Testis (tissue), 3 donors: ENCODE results near the gene TMEM121. TPM values are rescaled to one million over a fixed set of nuclear protein-coding genes. Genes with fewer than 3 reads are reported as not detected.
"Not testable (repeated sequence)": the region's sequence is repeated elsewhere in the genome, so short reads cannot be mapped to it uniquely, and the experiment has no call there.

Experiments
- DNase-seq: peaks from one replicate; pipeline ENCODE4 v3.0.0-alpha.2; 2019
- H3K27ac ChIP-seq, 2 donors: fragments of 200-600 bp; sonication (generic); one replicate each; pipeline ENCODE4 v1.5.1; 2019
- H3K27me3 ChIP-seq: fragments of 200-600 bp; sonication (generic); one replicate; pipeline ENCODE4 v1.5.1; 2019
- H3K36me3 ChIP-seq: fragments of 200-600 bp; sonication (generic); one replicate; pipeline ENCODE4 v1.5.1; 2017; ENCODE audit warnings: low read depth; ENCODE audit errors: missing control alignments
- H3K4me1 ChIP-seq: fragments of 200-600 bp; sonication (generic); one replicate; pipeline ENCODE4 v1.5.1; 2019
- H3K4me3 ChIP-seq, 2 donors: fragments of 200-600 bp; sonication (generic); one replicate each; pipeline ENCODE4 v1.5.1; 2017 to 2019
- H3K9me3 ChIP-seq: fragments of 200-600 bp; sonication (generic); one replicate; pipeline ENCODE4 v1.5.1; 2017
- CTCF ChIP-seq, 3 experiments: fragments of 450-650 bp in 2 of 3; fragments of 200-600 bp in 1 of 3; sonication (generic) in 1 of 3; IDR thresholded peaks; one replicate each; pipeline ENCODE4 v1.5.1; 2016 to 2019; ENCODE audit warnings: antibody characterized with exemption in 3 of 3, mild to moderate bottlenecking in 2 of 3, moderate library complexity in 1 of 3
- POLR2A ChIP-seq: fragments of 450-650 bp; IDR thresholded peaks from one replicate; pipeline ENCODE4 v1.6.1; 2017; ENCODE audit warnings: antibody characterized with exemption, mild to moderate bottlenecking, moderate library complexity
- WGBS, 2 donors: methylation state at CpG; one replicate each; pipeline ENCODE4 v1.1.5; 2018; 5-methylcytosine and 5-hydroxymethylcytosine counted together
- intact Hi-C: fragments of 100-400 bp; cut with DNase I; formaldehyde crosslinking; loops from one replicate; pipeline ENCODE4 v1.15.1; 2023; ENCODE audit warnings: low total_unique reads
- polyA plus RNA-seq: library from polyadenylated mRNA; stranded (reverse); fragments of 350-450 nt; fragmentation: Illumina TruSeq; extraction: RNeasy Lipid Tissue Mini Kit (QIAGEN cat#74804); gene quantifications from one replicate; pipeline ENCODE4 v1.2.3, GENCODE V29; 2014; ENCODE audit warnings: low read depth, low replicate concordance; ENCODE audit not compliant: insufficient read depth
- total RNA-seq, 2 donors: library from RNA; depleted of rRNA; stranded (reverse); fragments of >200 nt; gene quantifications; one replicate each; pipeline ENCODE4 v1.2.3, GENCODE V29; 2016

Gene TMEM121
- total and polyA plus RNA-seq, 3 donors from 2014 or later: 1.4 to 4.8 (median 3.7) TPM

GRCh38 chr14:105538481-105539049, 12.2 kb downstream of the TMEM121 start:
- no peak overlapping the region for H3K27ac ChIP-seq
- H3K27me3 ChIP-seq: no peaks in the 10 kb centered on the region
- H3K4me3 ChIP-seq: no peak overlapping the region
- 85 to 89% methylated on average over 5 to 23 of the region's 23 CpGs for WGBS, 2 donors
- no peaks in the 10 kb centered on the region for H3K9me3 ChIP-seq
- H3K36me3 ChIP-seq: no peaks in the 10 kb centered on the region
- intact Hi-C loops: no loop called here
- no peaks in the 10 kb centered on the region for H3K4me1 ChIP-seq
- DNase-seq: no peak
- TF ChIP-seq CTCF (IDR thresholded peaks at IDR 0.05) (no peak), POLR2A (no peak)

- intact Hi-C loops: no loop called here
- H3K4me3 ChIP-seq: no peak overlapping the region
- no peak for DNase-seq
- H3K36me3 ChIP-seq: no peaks in the 10 kb centered on the region
- no peak overlapping the region for H3K27ac ChIP-seq
- TF ChIP-seq CTCF (IDR thresholded peaks at IDR 0.05): no peak
- TF ChIP-seq POLR2A: no peak
- WGBS, 2 donors: 86 to 92% methylated on average over 8 to 9 of the region's 9 CpGs
- H3K4me1 ChIP-seq: no peaks in the 10 kb centered on the region
- H3K9me3 ChIP-seq: no peaks in the 10 kb centered on the region
- no peaks in the 10 kb centered on the region for H3K27me3 ChIP-seq
Measured at GRCh38 chr14:105540811-105541210, 14.4 kb downstream of the TMEM121 start.

DNA sequence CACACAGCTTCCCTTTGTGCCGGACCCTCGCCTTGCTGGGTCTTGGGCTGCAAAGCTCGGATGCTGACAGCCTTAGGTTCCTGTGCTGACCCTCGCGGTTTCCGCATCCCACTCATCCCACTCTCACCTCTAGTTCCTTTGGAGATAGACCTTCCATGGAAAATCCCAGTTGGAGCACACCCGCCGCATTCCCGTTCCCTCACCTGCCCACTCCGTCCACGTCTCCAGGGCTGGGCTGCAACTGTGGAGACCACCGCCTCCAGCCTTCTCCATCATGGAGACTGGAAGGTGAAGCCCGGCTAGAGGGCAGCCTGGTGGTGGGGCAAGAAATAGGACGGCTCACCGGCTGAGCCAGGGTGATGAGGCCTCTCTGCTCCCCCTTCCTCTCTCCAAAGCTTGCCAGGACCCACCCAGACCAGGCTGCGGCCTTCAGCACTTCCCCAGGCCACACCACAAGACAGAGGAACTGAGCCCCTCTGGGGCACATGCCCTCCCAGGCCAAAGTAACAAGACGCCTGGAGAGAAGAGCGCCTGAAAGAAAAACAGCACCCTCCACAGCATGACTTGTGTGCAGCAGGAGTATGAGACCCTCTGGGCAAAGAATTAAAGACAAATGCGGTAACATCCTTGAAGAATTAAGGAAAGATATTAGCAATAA, 15.0 kb downstream of the TMEM121 start:
- no peaks in the 10 kb centered on the region for H3K9me3 ChIP-seq
- no peak overlapping the region for H3K27ac ChIP-seq
- no peak for DNase-seq
- intact Hi-C loops: no loop called here
- H3K36me3 ChIP-seq: no peaks in the 10 kb centered on the region
- H3K27me3 ChIP-seq: no peaks in the 10 kb centered on the region
- H3K4me3 ChIP-seq: no peak overlapping the region
- WGBS, 2 donors: 84 to 87% methylated on average over 13 to 19 of the region's 19 CpGs
- H3K4me1 ChIP-seq: no peaks in the 10 kb centered on the region
- TF ChIP-seq CTCF (IDR thresholded peaks at IDR 0.05): no peak

DNA sequence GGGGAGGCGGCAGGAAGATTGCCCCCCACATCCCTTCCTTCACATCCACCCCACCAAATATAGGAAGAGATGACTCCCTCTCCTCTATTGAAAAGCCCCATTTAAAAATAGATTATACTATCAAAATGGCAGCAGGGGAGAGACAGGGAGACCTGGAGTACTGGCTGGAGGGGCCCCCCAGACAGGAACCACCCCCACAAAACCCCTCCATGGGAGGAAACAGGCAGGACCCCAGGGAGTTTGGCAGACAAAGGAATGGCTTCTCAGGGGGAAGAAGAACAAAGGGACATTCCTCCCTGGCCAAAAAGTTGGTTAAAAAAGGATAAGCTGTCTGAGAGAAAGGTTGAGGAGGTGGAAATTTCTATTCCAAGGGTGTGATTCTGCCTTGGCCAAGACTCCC, 19.3 kb downstream of the TMEM121 start:
- intact Hi-C loops, H3K27me3 ChIP-seq, H3K27ac ChIP-seq, H3K9me3 ChIP-seq, H3K4me1 ChIP-seq, DNase-seq, H3K36me3 ChIP-seq, H3K4me3 ChIP-seq: not testable (repeated sequence)
- WGBS, 2 donors: 33 to 62% methylated on average over 1 of the region's 1 CpG

DNA sequence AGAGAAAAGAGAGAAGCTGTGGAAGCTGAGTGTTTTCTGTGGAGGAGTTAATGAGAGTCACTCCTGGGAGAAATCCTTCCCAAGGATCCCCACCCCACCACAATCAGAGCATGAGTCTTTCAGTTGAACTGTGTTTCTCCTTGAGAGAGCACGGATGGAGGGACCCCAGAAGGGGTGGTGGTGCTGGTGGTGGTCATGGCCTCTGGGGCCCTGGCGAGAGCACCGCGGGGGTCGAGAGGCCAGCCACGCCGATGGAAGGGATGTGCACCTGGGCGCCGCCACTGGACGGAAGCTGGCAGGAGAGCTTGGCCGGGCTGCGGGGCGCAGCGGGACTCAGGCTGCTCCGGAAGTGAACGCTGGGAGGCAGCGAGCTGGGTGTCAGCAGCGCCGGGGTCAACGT, 20.0 kb downstream of the TMEM121 start:
- DNase-seq, H3K27ac ChIP-seq, H3K27me3 ChIP-seq, H3K9me3 ChIP-seq, intact Hi-C loops, H3K4me1 ChIP-seq, H3K36me3 ChIP-seq, H3K4me3 ChIP-seq: not testable (repeated sequence)
- WGBS, 2 donors: 70% methylated on average over 13 of the region's 20 CpGs; no CpG with 5 or more reads in 1 of the 2 donors

- H3K36me3 ChIP-seq, H3K27ac ChIP-seq, H3K27me3 ChIP-seq, H3K9me3 ChIP-seq, H3K4me1 ChIP-seq, intact Hi-C loops: not testable (repeated sequence)
- peak; percentile 33 for DNase-seq
- WGBS, 2 donors: 68% methylated on average over 9 of the region's 24 CpGs; no CpG with 5 or more reads in 1 of the 2 donors
- peak overlapping the region in 1 of 2 donors; percentile 49 for H3K4me3 ChIP-seq
Measured at GRCh38 chr14:105547072-105547471, 20.7 kb downstream of the TMEM121 start.
